ENCODE measurements around the gene SMCO4.
"Not testable (repeated sequence)": the region's sequence is repeated elsewhere in the genome, so short reads cannot be mapped to it uniquely, and the experiment has no call there.

SMCO4 gene

GRCh38 chr11:93481279-93481678 lies 61.9 kb downstream of the SMCO4 start:
- in situ Hi-C loops (cut with MboI; ENCODE audit: low sequenced_read_pairs), result no loop called here

GRCh38 chr11:93480756-93481155 lies 62.4 kb downstream of the SMCO4 start:
- in situ Hi-C loops (cut with MboI; ENCODE audit: low sequenced_read_pairs), result no loop called here

- in situ Hi-C loops (cut with MboI; ENCODE audit: low sequenced_read_pairs), result no loop called here
Observed at GRCh38 chr11:93480256-93480655, 62.9 kb downstream of the SMCO4 start.

GRCh38 chr11:93478841-93479240 lies 64.3 kb downstream of the SMCO4 start:
- in situ Hi-C loops (cut with MboI; ENCODE audit: low sequenced_read_pairs), result no loop called here

- in situ Hi-C loops (cut with MboI; ENCODE audit: low sequenced_read_pairs), result no loop called here
Observed at GRCh38 chr11:93477684-93478234, 65.4 kb downstream of the SMCO4 start.

- in situ Hi-C loops (cut with MboI; ENCODE audit: low sequenced_read_pairs), result no loop called here
Observed at GRCh38 chr11:93476796-93477195, 66.4 kb downstream of the SMCO4 start.

GRCh38 chr11:93474123-93474522 lies 69.1 kb downstream of the SMCO4 start:
- in situ Hi-C loops (cut with MboI; ENCODE audit: low sequenced_read_pairs), result no loop called here

- in situ Hi-C loops (cut with MboI; ENCODE audit: low sequenced_read_pairs), result no loop called here
Observed at GRCh38 chr11:93468290-93468689, 74.9 kb downstream of the SMCO4 start.

GRCh38 chr11:93467054-93467453 lies 76.1 kb downstream of the SMCO4 start:
- in situ Hi-C loops (cut with MboI; ENCODE audit: low sequenced_read_pairs), result no loop called here

GRCh38 chr11:93464927-93465540 lies 78.2 kb downstream of the SMCO4 start:
- in situ Hi-C loops (cut with MboI; ENCODE audit: low sequenced_read_pairs), result no loop called here

GRCh38 chr11:93463666-93464065 lies 79.5 kb downstream of the SMCO4 start:
- in situ Hi-C loops (cut with MboI; ENCODE audit: low sequenced_read_pairs), result not testable (repeated sequence)

GRCh38 chr11:93458286-93458685 lies 84.9 kb downstream of the SMCO4 start:
- in situ Hi-C loops (cut with MboI; ENCODE audit: low sequenced_read_pairs), result no loop called here

GRCh38 chr11:93444617-93445073 lies 98.5 kb downstream of the SMCO4 start:
- in situ Hi-C loops (cut with MboI; ENCODE audit: low sequenced_read_pairs), result no loop called here

- in situ Hi-C loops (cut with MboI; ENCODE audit: low sequenced_read_pairs), result not testable (repeated sequence)
Observed at GRCh38 chr11:93443232-93443631, 100.0 kb downstream of the SMCO4 start.

GRCh38 chr11:93432247-93432646 lies 110.9 kb downstream of the SMCO4 start:
- in situ Hi-C loops (cut with MboI; ENCODE audit: low sequenced_read_pairs), result no loop called here
